Measurements from ENCODE around the gene MDM2. TPM values are rescaled to one million over a fixed set of nuclear protein-coding genes. Genes with fewer than 3 reads are reported as not detected.

MDM2 gene
- polyA plus RNA-seq, 1 of the 3 experiments (the other 2 are of a cell fraction): 21.5 TPM

DNA sequence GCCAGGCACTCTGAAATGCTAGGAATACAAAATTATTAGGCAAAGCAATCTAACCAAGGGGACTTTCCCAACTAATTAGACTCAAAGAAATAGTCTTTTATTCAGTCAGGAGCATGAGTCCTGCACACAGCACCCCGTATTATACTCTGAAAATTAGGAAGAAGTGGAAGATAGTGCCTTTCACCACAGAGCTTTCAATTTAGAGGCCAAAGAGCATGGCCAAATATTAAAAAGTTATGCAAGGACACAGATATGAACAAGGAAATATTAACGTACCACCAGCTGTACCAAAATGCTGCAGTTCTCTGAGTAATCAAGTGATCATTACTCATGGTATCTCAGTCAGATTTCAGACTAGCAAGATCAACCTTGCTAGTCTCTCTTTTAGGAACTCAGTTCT is 22.6 kb upstream of the MDM2 start:
- POLR2A ChIA-PET: no interaction called here
- Histone ChIP-seq H3K27ac (ENCODE audit: low read depth in 2 of 2, low read length in 1 of 2) (no peak overlapping the region), H3K4me2 (no peak overlapping the region), H3K9me2 (no peaks in the 10 kb centered on the region), H3K4me3 (ENCODE audit: low read depth in 2 of 2, low read length in 1 of 2) (no peak overlapping the region), H4K20me1 (ENCODE audit: insufficient read depth) (no peaks in the 10 kb centered on the region), H3K36me3 (replicated peaks in 1 of 2; ENCODE audit: control insufficient read depth in 1 of 2, insufficient read depth in 2 of 2, low read length in 1 of 2) (no peaks in the 10 kb centered on the region), H3K9ac (no peak overlapping the region), H3K4me1 (ENCODE audit: control insufficient read depth in 1 of 2, insufficient read depth in 2 of 2, low read depth in 1 of 2, low read length in 1 of 2) (no peaks in the 10 kb centered on the region), H3F3A (replicated peaks; ENCODE audit: insufficient read depth) (peaks cover 7% of the 10 kb centered on the region), H2AFZ (ENCODE audit: low read depth) (no peak overlapping the region), H3K9me3 (no peaks in the 10 kb centered on the region), H3K79me2 (ENCODE audit: insufficient read depth) (no peaks in the 10 kb centered on the region), H3K27me3 (ENCODE audit: insufficient read depth) (no peaks in the 10 kb centered on the region)
- WGBS (ENCODE audit: low lambda C conversion rate): 74% methylated on average over 2 of the region's 2 CpGs
- DNase-seq: no peak
- CTCF ChIA-PET: interaction anchor here (0.6 to 0.8 kb wide), 2 partner anchors 12 to 1013 kb away, joined by 3 read pairs; no protein-coding TSS in a partner anchor
- TF ChIP-seq RXRA (IDR thresholded peaks at IDR 0.05; ENCODE audit: borderline replicate concordance, low read depth) (no peak), SIN3A (IDR thresholded peaks at IDR 0.05; ENCODE audit: borderline replicate concordance, low read depth, low read length) (no peak), POLR2AphosphoS5 (IDR thresholded peaks at IDR 0.05; ENCODE audit: low read depth, low read length) (no peak), TCF12 (IDR thresholded peaks at IDR 0.05) (no peak), CTCF (IDR thresholded peaks at IDR 0.05) (no peak), REST (IDR thresholded peaks at IDR 0.05; ENCODE audit: low read depth, low read length) (no peak), NRF1 (IDR thresholded peaks at IDR 0.05; ENCODE audit: low read depth, low read length) (no peak), CHD2 (IDR thresholded peaks at IDR 0.05; ENCODE audit: low read length, partially characterized antibody) (no peak), RAD21 (IDR thresholded peaks at IDR 0.05; ENCODE audit: low read length) (no peak), EZH2phosphoT487 (IDR thresholded peaks at IDR 0.05; ENCODE audit: borderline replicate concordance, low read depth) (no peak), GATA2 (CRISPR knock-in tag; IDR thresholded peaks at IDR 0.05) (no peak), NFIC (IDR thresholded peaks at IDR 0.05; ENCODE audit: borderline replicate concordance) (no peak), MEF2A (IDR thresholded peaks at IDR 0.05; ENCODE audit: borderline replicate concordance, low read depth) (no peak), SMC3 (IDR thresholded peaks at IDR 0.05; ENCODE audit: low read depth, low read length) (no peak), RFX5 (IDR thresholded peaks at IDR 0.05; ENCODE audit: low read length) (no peak), TEAD4 (IDR thresholded peaks at IDR 0.05; ENCODE audit: borderline replicate concordance, insufficient read depth) (no peak), FOXM1 (IDR thresholded peaks at IDR 0.05; ENCODE audit: low read depth) (no peak)
- TF ChIP-seq, protein P1, sequence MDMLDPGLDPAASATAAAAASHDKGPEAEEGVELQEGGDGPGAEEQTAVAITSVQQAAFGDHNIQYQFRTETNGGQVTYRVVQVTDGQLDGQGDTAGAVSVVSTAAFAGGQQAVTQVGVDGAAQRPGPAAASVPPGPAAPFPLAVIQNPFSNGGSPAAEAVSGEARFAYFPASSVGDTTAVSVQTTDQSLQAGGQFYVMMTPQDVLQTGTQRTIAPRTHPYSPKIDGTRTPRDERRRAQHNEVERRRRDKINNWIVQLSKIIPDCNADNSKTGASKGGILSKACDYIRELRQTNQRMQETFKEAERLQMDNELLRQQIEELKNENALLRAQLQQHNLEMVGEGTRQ (IDR thresholded peaks at IDR 0.05; ENCODE audit: borderline replicate concordance, low read depth, low read length): no peak
- TF ChIP-seq, protein P2, sequence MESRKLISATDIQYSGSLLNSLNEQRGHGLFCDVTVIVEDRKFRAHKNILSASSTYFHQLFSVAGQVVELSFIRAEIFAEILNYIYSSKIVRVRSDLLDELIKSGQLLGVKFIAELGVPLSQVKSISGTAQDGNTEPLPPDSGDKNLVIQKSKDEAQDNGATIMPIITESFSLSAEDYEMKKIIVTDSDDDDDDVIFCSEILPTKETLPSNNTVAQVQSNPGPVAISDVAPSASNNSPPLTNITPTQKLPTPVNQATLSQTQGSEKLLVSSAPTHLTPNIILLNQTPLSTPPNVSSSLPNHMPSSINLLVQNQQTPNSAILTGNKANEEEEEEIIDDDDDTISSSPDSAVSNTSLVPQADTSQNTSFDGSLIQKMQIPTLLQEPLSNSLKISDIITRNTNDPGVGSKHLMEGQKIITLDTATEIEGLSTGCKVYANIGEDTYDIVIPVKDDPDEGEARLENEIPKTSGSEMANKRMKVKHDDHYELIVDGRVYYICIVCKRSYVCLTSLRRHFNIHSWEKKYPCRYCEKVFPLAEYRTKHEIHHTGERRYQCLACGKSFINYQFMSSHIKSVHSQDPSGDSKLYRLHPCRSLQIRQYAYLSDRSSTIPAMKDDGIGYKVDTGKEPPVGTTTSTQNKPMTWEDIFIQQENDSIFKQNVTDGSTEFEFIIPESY (IDR thresholded peaks at IDR 0.05; ENCODE audit: borderline replicate concordance, low read depth): no peak
- TF ChIP-seq, protein P3, sequence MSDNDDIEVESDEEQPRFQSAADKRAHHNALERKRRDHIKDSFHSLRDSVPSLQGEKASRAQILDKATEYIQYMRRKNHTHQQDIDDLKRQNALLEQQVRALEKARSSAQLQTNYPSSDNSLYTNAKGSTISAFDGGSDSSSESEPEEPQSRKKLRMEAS (IDR thresholded peaks at IDR 0.05; ENCODE audit: low read depth): no peak

Measured in SK-N-SH (cell line).